Muscle layer of duodenum (tissue), 2 donors: ENCODE data around the gene RASGRF1.

Experiments used
- H3K27ac ChIP-seq: one replicate; pipeline ENCODE4 v1.7.0; 2013; ENCODE audit warnings: mild to moderate bottlenecking, low read length
- H3K27me3 ChIP-seq: one replicate; pipeline ENCODE4 v1.7.0; 2013; ENCODE audit warnings: low read depth, mild to moderate bottlenecking, control low read depth, low read length
- H3K36me3 ChIP-seq, 2 donors: one replicate each; pipeline ENCODE4 v1.7.0; 2013; ENCODE audit warnings: low read length in 2 of 2, control low read depth in 1 of 2, mild to moderate bottlenecking in 1 of 2; ENCODE audit not compliant: insufficient read depth in 2 of 2, control insufficient read depth in 1 of 2
- H3K4me1 ChIP-seq, 2 donors: one replicate each; pipeline ENCODE4 v1.7.0; 2013; ENCODE audit warnings: low read length in 2 of 2, mild to moderate bottlenecking in 2 of 2, control low read depth in 1 of 2, moderate library complexity in 1 of 2; ENCODE audit not compliant: insufficient read depth in 2 of 2, control insufficient read depth in 1 of 2
- H3K4me3 ChIP-seq, 2 donors: one replicate each; pipeline ENCODE4 v1.7.0; 2013; ENCODE audit warnings: low read length in 2 of 2, low read depth in 1 of 2, mild to moderate bottlenecking in 1 of 2
- H3K9me3 ChIP-seq, 2 donors: one replicate each; pipeline ENCODE4 v1.7.0; 2013; ENCODE audit warnings: low read length in 2 of 2, control low read depth in 1 of 2, mild to moderate bottlenecking in 1 of 2; ENCODE audit not compliant: control insufficient read depth in 1 of 2
- donor health status: healthy.

The RASGRF1 gene

DNA sequence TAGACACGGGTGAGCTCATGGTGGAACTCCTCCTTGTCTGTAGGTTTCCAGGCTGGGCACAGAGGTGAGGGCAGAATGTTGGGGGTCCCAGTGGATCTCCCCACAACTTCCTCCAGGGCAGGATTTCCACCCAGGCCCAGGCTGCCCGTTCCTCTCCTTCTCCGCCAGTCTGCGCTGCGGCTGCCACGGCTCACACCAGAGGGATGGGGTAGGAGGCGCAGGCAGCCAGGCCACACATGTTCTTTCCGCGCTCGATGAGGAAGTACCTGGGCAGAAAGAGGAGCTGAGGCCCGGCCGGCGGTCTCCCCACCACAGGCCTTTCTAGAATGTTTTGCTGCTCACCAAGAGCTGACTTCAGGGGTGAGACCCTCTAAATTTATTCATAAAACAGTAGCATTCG lies 168.6 kb downstream of the RASGRF1 start:
- Histone ChIP-seq H3K27ac (no peak overlapping the region), H3K27me3 (no peaks in the 10 kb centered on the region), H3K36me3 (peaks cover 44 to 51% of the 10 kb centered on the region in 2 donors)

DNA sequence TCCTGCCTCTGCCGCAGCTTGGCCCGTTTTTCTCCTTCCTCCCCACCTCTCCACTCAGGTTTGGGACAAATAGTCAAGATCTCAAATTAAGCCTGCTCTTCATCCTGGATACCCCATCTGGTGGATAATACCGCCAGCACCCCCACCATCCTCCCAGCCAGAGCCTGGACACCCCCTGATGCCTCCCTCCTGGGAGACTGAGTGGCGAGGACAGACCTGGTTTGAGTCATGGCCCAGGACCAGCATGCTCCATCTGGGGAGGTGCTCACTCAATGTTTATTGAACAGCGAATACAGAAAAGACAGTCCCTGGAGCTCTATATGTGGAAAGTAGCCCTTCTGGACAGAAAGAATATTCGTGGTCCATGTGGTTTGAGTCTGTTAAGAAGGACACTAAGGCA lies 169.1 kb downstream of the RASGRF1 start:
- H3K9me3 ChIP-seq: no peaks in the 10 kb centered on the region
- no peaks in the 10 kb centered on the region for H3K27me3 ChIP-seq
- no peak overlapping the region for H3K4me3 ChIP-seq
- H3K36me3 ChIP-seq: peaks cover 39 to 49% of the 10 kb centered on the region in 2 donors
- no peak overlapping the region for H3K27ac ChIP-seq
- peaks cover 0 to 13% of the 10 kb centered on the region in 2 donors for H3K4me1 ChIP-seq

More for the DNA sequence above, 168.6 kb downstream of the RASGRF1 start:
- H3K4me1 ChIP-seq: peaks cover 0 to 9% of the 10 kb centered on the region in 2 donors
- no peaks in the 10 kb centered on the region for H3K9me3 ChIP-seq
- H3K4me3 ChIP-seq: no peak overlapping the region

DNA sequence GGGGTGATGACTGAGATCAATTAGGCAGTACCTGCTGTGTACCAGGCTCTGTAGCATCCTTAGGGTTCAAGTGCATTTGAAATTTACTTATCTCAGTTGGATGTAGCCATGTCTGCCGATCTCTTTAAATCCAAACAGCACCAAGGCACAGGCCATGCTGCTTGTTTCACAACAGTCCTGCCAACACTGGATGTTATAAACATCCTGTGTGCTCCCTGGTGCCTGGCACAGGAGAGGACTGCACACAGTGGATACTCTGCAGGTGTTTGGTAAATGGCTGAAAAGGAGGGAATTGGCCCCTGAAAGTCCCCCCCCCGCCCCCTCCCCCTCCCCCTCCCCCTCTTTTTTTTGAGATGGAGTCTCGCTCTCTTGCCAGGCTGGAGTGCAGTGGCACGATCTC lies 172.7 kb downstream of the RASGRF1 start:
- Histone ChIP-seq H3K4me1 (peaks cover 3 to 34% of the 10 kb centered on the region in 2 donors), H3K27ac (no peak overlapping the region), H3K9me3 (no peaks in the 10 kb centered on the region), H3K36me3 (peaks cover 19 to 22% of the 10 kb centered on the region in 2 donors), H3K27me3 (no peaks in the 10 kb centered on the region), H3K4me3 (no peak overlapping the region)

DNA sequence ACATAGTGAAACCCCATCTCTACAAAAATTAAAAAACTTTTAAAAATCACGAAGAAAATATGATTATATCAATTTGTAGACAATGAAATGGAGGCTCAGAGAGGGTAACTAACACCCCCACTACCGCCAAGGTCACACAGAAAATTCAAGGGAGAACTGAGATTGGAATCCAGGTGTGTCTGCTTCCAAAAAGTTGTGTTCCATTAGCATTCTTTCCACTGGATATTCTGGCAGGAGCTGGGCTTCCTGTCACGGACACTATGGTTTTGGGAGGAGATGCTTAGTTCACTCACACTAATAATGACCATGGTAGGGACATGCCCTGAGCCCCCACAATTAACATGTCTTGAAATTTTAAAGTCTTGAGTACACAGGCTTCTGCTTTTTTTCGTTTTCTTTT lies 174.5 kb downstream of the RASGRF1 start:
- Histone ChIP-seq H3K36me3 (peaks cover under 1 to 4% of the 10 kb centered on the region in 2 donors), H3K27ac (peak overlapping the region; percentile 31), H3K4me1 (peaks cover 3 to 34% of the 10 kb centered on the region in 2 donors)

DNA sequence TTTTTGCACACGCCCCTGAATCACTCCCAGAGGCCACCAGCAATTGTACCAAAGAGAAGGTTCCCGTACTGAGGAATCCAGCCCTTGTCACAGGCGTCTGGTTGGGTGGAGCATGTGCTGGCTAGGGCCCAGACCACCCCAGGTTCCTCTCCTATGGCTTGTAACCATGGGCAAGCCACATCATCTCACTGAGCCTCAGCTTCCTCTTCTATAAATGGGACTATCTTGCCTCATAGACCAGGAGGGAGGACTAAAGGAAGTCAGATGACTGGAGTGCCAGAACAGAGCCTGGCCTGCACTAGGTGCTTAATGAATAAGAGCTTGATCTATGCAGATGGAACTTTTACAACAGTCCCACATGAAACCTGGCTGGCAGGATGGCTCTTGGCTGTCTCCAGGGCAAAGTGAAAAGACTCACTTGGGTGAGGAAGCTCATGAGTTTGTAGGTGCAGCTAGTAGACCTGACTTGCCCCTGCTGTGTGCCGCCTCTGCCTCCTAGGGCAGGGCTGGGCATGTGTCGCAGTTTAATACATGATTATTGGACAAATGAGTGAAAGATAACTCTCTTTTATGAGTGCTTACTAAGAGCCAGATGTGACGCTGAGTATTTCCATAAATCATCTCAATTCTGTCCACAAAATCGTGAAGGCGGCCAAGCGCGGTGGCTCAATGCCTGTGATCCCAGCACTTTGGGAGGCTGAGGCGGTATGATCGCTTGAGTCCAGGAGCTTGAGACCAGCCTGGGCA lies 175.1 kb downstream of the RASGRF1 start:
- Histone ChIP-seq H3K27me3 (no peaks in the 10 kb centered on the region), H3K27ac (peak overlapping the region; percentile 31), H3K9me3 (no peaks in the 10 kb centered on the region), H3K4me3 (no peak overlapping the region), H3K4me1 (peaks cover 3 to 40% of the 10 kb centered on the region in 2 donors), H3K36me3 (peaks cover 0 to 9% of the 10 kb centered on the region in 2 donors)

More for the DNA sequence above, 174.5 kb downstream of the RASGRF1 start:
- Histone ChIP-seq H3K4me3 (no peak overlapping the region), H3K9me3 (no peaks in the 10 kb centered on the region), H3K27me3 (no peaks in the 10 kb centered on the region)

DNA sequence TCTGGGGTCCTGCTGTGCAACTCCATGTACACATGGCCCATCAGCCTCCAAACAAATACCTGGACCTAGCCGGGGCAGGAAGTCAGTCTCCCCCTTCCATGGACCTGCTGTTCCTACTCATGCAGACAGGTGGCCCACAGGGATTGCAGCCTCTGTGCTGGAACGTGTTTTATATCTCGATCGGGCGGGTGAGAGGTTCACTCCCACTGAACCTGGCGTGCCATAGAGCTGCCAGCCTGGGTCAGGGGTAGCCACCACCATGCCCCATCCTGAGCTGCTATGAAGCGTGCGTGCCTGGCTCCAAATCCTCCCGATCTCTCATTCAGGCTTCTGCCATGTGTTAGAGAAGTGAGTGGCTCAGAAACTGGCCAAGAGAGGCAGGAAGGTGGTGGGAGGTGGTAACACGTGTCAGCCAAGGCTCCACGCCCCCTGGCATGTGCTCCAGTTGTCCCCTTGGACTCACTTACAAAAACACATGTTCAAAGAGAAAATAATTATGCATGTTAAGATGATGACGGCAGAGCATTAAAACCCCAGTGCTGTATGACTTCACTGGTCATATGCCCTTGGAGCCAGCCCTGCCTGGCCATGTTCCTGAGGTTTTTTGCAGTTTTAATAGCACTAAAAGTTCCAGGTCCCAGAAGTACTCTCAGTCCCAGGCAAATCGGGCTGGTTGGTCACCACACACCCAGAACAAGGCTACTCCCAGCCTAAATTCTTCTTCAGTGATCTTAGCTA lies 176.4 kb downstream of the RASGRF1 start:
- Histone ChIP-seq H3K36me3 (peaks cover 5 to 14% of the 10 kb centered on the region in 2 donors), H3K9me3 (no peaks in the 10 kb centered on the region), H3K4me3 (no peak overlapping the region), H3K4me1 (peaks cover 3 to 47% of the 10 kb centered on the region in 2 donors), H3K27me3 (no peaks in the 10 kb centered on the region), H3K27ac (no peak overlapping the region)

DNA sequence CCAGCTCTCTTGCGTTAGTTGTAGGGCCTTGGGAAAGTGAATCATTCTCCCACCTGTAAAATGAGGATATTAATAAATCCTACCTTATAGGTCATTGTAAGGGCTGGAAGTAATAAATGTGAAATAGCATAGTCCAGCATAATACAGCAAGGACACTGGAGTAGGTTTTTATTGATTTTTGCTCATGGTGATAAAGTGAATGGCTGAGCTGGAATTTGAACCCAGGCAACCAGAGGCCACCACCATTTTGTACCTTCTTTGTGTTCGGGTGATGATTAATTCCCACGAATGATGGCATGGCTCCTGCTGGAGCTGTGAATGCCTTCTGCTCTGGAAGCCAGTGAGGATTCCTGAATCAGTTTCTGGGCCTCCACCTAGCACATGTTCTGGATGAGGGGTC lies 177.6 kb downstream of the RASGRF1 start:
- Histone ChIP-seq H3K4me3 (no peak overlapping the region), H3K27ac (no peak overlapping the region), H3K4me1 (peaks cover 3 to 47% of the 10 kb centered on the region in 2 donors), H3K9me3 (no peaks in the 10 kb centered on the region), H3K36me3 (peaks cover 5 to 18% of the 10 kb centered on the region in 2 donors), H3K27me3 (no peaks in the 10 kb centered on the region)

DNA sequence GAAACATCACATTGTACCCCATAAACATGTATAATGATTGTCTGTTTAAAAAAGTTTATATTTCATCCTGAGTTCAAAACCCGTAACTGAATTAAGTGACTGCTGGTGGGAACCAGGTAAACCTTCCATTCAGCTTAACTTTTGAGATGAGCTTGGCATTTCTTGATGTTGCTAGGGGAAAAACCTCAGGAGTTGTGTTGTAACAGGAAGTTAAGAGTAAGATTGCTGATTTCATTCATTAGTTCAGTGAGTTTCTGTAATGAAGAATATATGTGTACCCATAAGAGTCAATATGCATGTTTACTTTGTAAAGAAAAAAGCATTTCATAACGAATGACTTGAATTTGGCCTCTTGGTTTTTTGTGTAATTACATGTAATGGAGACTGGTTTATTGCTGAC lies 178.3 kb downstream of the RASGRF1 start:
- Histone ChIP-seq H3K36me3 (peaks cover 5 to 17% of the 10 kb centered on the region in 2 donors), H3K9me3 (no peaks in the 10 kb centered on the region), H3K27me3 (no peaks in the 10 kb centered on the region), H3K4me1 (peaks cover 3 to 42% of the 10 kb centered on the region in 2 donors), H3K4me3 (no peak overlapping the region), H3K27ac (no peak overlapping the region)

DNA sequence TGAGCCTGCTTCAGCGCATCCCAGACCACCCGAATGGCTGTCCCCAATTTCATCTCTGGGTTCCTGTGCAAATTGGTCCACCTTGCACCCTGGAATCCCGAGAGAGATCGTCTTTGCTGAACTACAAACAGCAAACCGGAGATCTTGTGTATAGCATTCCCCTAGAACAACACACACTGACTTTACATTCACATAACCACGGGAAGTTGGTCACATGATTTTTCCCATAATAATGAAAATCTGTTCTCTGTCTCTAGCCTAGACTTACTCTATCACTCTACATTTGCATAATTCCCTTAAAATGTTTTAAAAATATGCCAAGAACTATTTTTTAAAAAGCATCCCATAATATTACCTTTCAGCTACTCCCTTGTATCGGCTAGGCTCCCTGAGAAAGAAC lies 180.3 kb downstream of the RASGRF1 start:
- Histone ChIP-seq H3K4me1 (peaks cover 0 to 36% of the 10 kb centered on the region in 2 donors), H3K36me3 (peaks cover 15 to 32% of the 10 kb centered on the region in 2 donors)

More for the DNA sequence above, 180.3 kb downstream of the RASGRF1 start:
- Histone ChIP-seq H3K9me3 (no peaks in the 10 kb centered on the region), H3K27ac (no peak overlapping the region), H3K27me3 (no peaks in the 10 kb centered on the region), H3K4me3 (no peak overlapping the region)
